ENCODE data around the gene MT1M.
"Not testable (repeated sequence)": the region's sequence is repeated elsewhere in the genome, so short reads cannot be mapped to it uniquely, and the experiment has no call there.

Gene MT1M

DNA sequence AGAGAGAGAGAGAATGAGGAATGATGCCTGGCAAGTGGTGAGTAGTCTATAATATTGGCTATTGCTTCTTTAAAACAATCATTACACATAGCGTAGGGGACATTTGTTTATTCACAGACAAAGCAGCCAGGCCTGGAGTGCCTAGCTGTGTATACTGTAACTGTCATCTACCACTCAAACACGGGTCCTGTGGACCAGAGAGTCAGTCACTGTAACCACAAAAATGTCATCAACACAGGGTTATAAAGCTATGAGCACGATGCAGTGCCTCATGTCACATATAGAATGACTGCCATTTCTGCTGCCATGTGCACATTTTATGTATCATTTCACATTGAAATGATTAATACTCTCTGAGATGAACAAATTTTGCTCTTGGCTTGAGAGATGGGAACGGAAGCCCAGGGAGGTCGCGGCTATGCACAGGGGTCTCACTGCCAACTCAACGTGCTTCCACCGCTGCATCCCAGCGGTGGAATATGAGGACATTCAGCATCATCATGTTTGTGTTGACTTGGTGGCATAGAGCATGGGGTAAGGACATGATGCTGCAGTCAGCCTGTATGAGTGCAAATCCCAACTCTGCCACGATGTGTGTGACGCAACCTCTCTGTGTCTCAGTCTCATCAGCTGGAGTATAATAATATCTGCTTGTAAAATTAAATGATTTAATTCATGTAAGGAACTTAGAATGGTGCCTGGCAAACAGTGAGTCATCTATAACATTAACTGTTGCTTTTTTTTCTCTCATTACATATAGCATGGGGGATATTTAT, 40.5 kb downstream of the MT1M start:
- FAIRE-seq: peak; percentile 17
- DNase-seq (ENCODE audit: low spot score): no peak

DNA sequence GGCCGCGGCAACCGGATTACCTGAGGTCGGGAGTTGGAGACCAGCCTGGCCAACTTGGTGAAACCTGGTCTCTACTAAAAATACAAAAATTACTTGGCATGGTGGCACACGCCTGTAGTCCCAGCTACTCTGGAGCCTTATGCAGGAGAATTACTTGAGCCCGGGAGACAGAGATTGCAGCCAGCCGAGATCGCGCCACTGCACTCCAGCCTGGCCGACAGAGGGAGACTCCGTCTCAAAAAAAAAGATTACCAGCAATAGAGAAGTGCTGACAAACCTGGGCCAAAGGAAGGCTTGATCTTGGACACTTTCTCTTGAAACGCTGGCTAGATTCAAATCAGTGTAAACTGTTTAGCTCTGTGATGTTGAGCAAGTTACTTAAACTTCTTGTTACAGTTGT, 41.5 kb downstream of the MT1M start:
- FAIRE-seq (no peak), DNase-seq (ENCODE audit: low spot score) (no peak)

DNA sequence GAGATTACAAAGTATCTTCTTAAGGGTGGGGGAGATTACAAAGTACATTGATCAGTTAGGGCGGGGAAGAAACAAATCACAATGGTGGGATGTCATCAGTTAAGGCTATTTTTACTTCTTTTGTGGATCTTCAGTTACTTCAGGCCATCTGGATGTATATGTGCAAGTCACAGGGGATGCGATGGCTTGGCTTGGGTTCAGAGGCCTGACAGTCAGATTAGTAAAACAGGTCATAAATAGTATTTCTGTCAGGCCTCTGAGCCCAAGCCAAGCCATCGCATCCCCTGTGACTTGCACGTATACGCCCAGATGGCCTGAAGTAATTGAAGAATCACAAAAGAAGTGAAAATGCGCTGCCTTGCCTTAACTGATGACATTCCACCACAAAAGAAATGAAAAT, 42.1 kb downstream of the MT1M start:
- DNase-seq (ENCODE audit: low spot score); FAIRE-seq: not testable (repeated sequence)

DNA sequence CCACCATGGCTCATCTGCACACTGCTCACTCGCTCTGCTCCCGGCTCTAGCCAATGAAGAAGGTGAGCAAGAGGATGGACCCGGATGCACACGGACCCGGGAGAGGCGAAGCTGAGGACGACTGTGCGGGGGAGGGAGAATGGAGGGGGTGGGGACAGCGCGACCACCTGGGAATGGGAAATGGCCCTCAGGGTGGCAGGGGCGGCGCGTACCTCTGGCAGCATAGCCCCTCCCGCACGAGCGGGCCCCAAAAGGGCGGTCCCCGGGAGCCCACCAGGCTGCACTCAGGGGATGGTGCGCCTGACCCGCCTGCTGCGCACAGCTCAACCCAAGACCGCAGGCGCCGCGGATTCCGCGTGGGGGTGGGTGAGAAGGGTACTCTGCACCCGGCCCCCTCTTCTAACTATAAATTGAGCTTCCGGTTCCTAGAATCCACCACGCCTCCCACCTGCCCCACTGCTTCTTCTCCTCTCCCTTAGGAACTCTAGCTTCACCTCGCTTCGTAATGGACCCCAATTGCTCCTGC, 43.3 kb downstream of the MT1M start:
- DNase-seq (ENCODE audit: low spot score) (no peak), FAIRE-seq (no peak)

DNA sequence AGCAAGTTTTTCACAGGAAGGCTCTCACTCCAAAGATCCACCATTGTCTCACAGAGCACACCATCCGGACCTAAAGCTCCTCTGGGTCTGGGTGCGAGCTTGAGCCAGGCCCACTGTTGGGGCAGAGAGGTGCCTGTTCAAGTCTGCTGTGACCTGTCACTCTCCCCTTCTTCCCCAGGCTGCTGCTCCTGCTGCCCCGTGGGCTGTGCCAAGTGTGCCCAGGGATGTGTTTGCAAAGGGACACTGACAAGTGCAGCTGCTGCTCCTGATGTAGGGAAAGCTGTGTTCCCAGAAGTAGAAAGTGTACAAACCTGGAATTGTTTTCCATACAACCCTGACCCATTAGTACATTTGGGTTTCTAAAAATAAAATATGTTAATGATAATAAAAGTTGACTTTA, 45.0 kb downstream of the MT1M start:
- no peak for DNase-seq (ENCODE audit: low spot score)
- no peak for FAIRE-seq

DNA sequence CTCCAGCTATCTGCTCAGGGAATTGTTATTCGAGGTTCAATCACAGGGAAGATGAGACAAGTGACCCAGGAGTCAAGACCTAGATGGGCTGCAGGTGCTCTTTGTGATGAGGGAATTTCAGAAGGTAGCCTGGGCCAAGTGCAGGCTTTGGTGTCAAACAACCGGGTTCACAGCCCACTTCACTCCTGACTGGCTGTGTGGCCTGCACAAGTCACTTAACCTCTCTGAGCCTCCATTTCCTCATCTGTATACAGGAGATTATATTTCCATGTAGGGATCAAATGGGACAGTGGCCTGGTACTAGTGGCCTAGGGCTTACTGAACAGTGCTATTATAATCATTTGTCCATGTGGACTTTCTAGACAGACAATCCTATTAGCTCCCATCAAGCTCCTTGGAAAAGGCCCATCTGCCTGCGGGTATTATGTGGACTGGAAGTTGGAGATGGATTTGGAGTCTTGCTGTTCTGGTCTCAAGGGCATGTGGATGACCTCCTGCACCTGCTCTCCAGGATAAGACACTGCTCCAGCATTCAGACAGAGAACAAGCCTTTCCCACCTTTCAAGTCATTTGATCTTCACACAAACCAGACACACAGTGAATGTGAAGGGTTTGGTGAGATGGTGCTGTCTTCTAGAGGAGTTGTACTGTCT, 46.7 kb downstream of the MT1M start:
- DNase-seq (ENCODE audit: low spot score) (no peak), FAIRE-seq (no peak)

DNA sequence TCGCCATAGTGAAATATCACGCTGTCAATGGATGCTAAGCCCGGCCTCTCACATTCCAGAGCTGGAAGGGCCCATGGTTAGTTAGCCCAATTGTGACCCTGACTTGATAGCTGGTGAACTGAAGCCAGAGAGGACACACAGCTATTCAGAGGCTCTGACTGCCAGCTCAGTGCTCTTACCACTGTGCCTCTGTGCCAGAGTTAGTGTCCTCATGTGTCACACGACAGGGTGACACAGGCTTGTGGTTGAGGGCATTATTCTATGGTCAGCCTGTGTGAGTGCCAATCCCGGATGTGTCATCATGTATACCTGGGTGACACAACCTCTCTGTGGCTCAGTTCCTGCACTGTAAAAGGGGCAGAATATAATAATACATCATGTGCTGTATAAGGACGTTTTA, 47.4 kb downstream of the MT1M start:
- no peak for DNase-seq (ENCODE audit: low spot score)
- FAIRE-seq: no peak

DNA sequence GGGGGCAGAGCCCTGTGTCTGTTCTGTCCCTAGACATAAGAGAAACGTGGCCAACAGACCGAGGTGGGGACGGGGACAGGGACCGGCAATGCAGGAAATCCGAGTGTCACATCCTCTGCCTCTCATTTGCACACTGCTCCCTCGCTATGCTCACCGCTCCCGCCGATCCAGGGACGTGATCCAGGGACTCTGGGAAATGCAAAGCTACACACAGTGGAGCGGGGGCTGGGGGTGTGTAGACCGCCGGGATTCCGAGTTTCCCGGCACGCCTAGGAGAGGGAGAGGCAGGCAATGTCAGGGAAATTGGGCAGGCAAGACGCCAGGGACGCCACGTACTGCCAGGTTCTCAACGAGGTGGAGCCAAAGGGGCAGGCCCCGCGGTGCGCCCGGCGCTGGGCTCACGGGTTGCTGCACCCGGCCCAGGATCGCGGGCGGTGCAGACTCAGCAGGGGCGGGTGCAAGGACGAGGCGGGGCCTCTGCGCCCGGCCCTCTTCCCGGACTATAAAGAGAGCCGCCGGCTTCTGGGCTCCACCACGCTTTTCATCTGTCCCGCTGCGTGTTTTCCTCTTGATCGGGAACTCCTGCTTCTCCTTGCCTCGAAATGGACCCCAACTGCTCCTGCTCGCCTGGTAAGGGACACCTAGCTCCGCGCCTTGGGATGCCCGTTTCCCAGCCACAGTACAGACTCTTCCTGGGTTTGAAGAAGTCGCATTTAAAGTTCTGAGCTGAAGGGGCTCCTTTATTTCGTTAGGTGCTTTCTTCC, 49.7 kb downstream of the MT1M start, which contains the start of gene MT1X:
Gene MT1X (plus strand): TSS at position 532 of the 764 bp plus-strand sequence. CDS start 71 bp downstream, at position 603.
- DNase-seq (ENCODE audit: low spot score): peak; percentile 97
- peak; percentile 72 for FAIRE-seq

DNA sequence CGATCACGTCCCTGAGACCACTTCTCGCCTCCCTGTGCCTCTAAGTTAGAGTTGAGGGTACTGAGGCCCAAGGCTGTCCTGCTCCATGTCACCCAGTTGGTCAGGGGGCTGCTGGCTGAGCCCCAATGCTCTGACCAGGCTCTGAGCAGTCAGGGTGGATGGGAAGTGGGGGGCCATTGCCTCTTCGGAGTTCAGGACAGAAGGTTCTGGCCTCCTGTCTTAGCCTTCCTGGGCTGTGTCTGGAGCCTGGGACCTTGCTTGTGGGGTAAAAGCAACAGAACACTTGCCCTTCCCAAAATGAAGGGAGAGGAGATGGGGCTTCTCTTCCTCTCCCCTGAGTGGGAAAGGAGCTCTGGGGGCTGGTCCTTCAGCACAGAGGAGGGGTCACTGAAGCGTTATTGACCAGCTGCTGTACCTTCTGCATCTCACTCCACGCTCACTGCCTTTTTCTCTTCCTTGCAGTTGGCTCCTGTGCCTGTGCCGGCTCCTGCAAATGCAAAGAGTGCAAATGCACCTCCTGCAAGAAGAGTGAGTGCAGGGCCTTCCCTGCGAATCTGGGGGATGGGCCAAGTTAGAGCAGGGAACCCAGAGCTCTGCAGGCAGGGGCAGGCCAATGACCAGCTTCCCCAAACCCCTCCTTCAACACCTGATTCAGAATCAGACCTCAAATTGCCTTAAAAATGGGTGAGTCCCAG, 50.4 kb downstream of the MT1M start:
- DNase-seq (ENCODE audit: low spot score) (no peak), FAIRE-seq (no peak)

Measured in urothelium cell line (cell line).